Measurements from ENCODE around the gene ZNF836. TPM values are rescaled to one million over a fixed set of nuclear protein-coding genes. Genes with fewer than 3 reads are reported as not detected.

ZNF836 gene
- total RNA-seq, 4 donors from 2014 or later, result 5.8 to 15.1 (median 7.3) TPM

Small RNAs within 50 kb of the gene (small RNA-seq; reads per million reads assigned to genes)
- not detected for gene RPL37P23

Other genes with a start within 250 kb of the ZNF836 start
- gene ZNF613, start 244.1 kb downstream of the ZNF836 start, total RNA-seq, result 1 to 10 TPM; 2.7 to 9.0 (median 6.1) TPM
- gene ZNF350, start 184.8 kb downstream of the ZNF836 start, total RNA-seq, result 10 to 100 TPM in 1 of 4 donors, 1 to 10 TPM in 3; 8.3 to 15.4 (median 8.7) TPM
- gene ZNF615, start 163.4 kb downstream of the ZNF836 start, total RNA-seq, result 10 to 100 TPM in 1 of 4 donors, 1 to 10 TPM in 3; 7.0 to 12.8 (median 8.6) TPM
- gene ZNF614, start 143.2 kb downstream of the ZNF836 start, total RNA-seq, result 10 to 100 TPM in 1 of 4 donors, 1 to 10 TPM in 3; 6.8 to 12.7 (median 8.3) TPM
- gene ZNF432, start 122.8 kb downstream of the ZNF836 start, total RNA-seq, result 10 to 100 TPM in 3 of 4 donors, 1 to 10 TPM in 1; 7.3 to 15.3 (median 11.7) TPM
- 10 to 100 TPM; 11.2 to 32.9 (median 21.8) TPM for gene ZNF841, start 75.9 kb downstream of the ZNF836 start, total RNA-seq
- 1 to 10 TPM; 3.0 to 7.1 (median 6.1) TPM for gene ZNF616, start 31.7 kb downstream of the ZNF836 start, total RNA-seq
- 100 to 1,000 TPM; 141 to 162 (median 156) TPM for gene PPP2R1A, start 18.4 kb upstream of the ZNF836 start, total RNA-seq
- gene ZNF766, start 98.0 kb upstream of the ZNF836 start, total RNA-seq, result 10 to 100 TPM in 1 of 4 donors, 1 to 10 TPM in 3; 5.7 to 21.8 (median 8.3) TPM
- 10 to 100 TPM in 1 of 4 donors, 1 to 10 TPM in 3; 4.9 to 12.9 (median 7.4) TPM for gene ZNF480, start 125.5 kb upstream of the ZNF836 start, total RNA-seq
- 1 to 10 TPM in 3 of 4 donors, under 1 TPM in 1; 0.48 to 3.5 (median 1.4) TPM for gene ZNF610, start 164.6 kb upstream of the ZNF836 start, total RNA-seq
- gene ZNF880, start 198.3 kb upstream of the ZNF836 start, total RNA-seq, result 10 to 100 TPM; 13.6 to 26.8 (median 16.1) TPM
- 10 to 100 TPM in 3 of 4 donors, 1 to 10 TPM in 1; 8.0 to 29.2 (median 11.9) TPM for gene ZNF528, start 226.2 kb upstream of the ZNF836 start, total RNA-seq

Measured in omental fat pad (tissue), 4 donors.